ENCODE data around the gene COL1A1.

The COL1A1 gene

DNA sequence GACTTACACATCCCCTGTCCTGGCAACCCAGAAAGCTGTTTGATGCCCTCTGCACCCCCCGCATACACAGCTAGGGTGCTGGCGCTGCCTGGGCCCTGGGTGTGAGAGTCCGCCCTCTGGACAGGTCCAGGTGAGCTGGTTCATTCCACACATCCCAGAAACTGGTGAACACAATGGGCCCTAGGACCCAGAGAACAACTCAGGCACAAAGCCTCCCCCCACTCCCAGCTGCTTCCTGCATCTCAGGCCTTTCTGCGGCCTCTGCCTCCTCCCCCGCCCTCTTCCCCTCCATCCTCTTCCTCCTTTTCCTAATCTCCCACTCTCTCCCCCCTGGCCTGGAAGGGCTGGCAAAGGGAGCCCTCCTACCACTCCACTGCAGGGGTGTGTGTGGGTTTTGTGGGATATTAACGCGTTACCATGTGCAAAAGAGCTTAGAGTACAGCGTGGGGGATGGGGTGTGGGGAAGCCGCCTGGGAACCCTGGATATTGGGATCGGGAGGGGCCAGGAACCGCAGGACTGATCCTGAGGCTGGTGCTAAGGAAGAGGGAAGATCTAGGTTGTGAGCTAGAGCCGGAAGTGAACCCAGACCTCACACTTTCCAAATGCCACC lies 49.4 kb downstream of the COL1A1 start:
- DNase-seq, result peak; percentile 66

DNA sequence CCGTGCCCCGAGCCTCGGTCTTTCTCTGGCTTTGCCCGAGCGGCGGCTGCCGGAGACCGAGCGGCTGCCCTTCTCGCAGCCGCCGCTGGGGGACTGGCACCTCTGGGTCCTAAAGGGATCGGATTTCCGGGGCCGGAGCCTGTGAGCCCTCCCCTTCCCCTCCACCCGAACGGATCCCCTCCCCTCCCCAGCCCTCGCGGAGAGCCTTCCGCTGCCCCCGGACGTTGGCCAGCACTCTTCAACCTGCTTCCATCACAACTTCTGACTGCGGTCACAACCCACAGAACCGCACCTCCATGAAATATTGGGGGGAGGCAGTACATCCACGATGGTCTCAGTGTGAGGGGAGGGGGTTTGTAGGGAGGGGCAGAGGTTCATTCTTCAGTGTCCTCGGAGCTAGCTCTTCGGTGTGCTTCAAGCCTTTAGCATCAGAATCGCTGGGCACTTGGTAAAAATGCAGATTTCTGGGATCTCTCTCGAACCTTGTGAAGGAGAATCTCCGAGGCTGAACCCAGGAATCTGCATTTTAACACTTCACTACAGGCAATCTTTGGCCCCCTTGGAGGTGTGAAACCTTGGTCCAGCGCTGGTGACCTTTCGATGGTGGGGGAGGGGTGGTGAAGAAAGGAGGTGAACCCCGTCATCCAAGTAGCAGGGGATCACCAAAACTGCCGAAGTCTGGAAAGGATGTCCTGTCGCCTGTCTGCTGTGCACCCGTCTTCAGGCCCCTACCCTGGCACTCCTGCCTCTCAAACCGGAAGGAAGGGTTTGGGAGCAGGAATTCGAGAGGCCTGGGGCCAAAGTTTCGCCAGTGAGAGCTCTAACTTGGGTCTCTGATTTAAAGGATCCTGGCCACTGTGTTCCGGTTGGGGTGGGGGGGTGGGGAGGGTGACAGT lies 50.1 kb downstream of the COL1A1 start:
- DNase-seq, result peak; percentile 35

DNA sequence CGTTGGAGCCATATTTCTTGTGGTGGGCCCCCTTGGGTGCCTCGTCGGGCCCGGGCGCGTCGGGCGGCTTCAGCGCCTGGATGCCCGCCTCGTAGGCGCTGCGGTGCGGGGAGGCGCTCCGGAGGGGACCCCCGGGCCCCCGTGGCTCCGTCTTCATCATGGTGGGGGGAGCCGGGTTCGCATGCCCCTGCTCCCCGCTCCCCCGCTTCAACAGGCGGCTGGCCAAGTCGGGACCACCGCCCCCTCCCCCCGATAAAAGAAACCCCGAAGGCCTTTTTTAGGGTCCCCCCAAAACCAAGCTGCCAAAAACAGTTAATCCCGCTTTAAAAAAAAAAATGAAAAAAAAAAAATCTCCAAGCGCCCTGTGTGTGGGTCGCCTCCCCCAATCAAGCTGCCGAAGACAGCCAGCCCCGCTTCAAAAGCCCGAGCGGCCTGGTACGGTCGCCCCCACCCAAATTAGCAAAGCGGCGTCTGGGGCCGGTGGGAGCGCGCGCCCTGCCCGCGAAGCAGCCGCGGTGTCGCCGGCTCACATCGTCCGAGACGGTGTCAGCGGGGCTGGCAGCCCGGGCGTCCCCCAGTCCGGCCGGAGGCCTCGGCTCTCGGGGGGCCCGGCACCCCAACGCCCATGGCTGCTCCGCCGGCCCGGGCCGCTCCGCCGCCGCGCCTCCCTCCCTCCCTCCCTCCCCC lies 50.9 kb downstream of the COL1A1 start, which contains the start of gene PPP1R9B:
TSS of gene PPP1R9B (minus strand) at position 324 of the 687 bp plus-strand sequence. CDS start at position 160, 164 bp downstream.
- DNase-seq, result no peak

DNA sequence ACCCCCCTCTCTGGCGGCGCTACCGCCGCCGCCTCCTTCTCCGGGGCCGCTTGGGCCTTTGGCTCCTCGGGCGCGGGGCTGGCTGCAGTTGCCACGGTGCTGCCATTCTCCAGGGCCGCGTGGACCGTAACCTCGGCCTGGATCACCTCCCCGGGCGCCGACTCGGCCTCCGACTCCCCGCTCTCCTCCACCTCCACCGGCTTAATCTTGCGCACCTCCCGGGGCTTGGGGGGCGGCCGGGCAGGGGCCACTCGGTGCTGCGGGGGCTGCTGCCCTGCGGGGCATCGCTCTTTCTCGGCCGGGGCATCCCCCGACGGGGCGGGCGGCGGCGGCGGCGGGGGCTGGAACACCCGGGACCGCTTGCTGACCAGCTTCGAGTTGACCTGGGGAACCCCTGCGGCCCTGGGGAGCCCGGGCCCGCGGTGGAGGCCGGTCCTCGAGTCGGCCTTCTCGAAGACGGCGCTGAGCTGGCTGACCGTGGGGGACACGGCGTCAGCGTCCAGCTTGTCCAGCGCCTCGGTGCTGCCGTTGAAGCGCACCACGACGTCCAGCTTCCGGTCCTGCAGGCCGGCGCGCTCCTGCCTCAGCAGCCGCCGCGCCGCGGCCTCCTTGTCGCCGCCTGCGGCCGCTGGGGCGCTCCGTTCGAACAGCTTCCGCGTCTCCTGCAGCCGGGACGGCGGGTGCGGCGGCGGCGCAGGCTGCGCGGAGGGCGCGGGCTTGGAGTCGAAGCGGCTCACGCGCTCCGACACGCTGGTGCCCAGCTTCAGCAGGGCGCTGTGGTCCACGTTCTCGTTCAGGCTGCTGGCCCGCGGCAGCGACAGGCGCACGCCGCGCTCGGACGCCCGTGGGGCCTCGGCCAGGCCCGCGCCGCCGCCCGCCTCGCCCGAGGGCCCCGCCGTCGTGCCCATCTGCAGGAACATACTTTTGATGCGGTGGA lies 51.7 kb downstream of the COL1A1 start:
- DNase-seq, result no peak

DNA sequence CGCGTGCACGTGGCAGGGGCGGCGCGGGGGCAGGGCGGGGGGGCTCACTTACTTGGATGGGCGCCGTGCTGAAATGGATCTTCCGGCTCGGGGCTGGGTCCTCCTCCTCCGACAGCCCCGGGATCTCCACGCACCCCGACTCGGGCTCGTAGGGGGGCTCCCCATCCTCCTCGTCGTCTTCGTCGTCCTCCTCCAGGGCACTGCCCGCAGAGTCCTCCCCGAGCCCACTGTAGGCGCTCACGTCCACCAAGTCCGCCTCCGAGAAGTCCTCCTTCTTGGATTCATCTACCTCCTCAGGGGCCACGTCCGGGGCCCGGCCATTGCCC lies 52.4 kb downstream of the COL1A1 start:
- DNase-seq, result no peak

DNA sequence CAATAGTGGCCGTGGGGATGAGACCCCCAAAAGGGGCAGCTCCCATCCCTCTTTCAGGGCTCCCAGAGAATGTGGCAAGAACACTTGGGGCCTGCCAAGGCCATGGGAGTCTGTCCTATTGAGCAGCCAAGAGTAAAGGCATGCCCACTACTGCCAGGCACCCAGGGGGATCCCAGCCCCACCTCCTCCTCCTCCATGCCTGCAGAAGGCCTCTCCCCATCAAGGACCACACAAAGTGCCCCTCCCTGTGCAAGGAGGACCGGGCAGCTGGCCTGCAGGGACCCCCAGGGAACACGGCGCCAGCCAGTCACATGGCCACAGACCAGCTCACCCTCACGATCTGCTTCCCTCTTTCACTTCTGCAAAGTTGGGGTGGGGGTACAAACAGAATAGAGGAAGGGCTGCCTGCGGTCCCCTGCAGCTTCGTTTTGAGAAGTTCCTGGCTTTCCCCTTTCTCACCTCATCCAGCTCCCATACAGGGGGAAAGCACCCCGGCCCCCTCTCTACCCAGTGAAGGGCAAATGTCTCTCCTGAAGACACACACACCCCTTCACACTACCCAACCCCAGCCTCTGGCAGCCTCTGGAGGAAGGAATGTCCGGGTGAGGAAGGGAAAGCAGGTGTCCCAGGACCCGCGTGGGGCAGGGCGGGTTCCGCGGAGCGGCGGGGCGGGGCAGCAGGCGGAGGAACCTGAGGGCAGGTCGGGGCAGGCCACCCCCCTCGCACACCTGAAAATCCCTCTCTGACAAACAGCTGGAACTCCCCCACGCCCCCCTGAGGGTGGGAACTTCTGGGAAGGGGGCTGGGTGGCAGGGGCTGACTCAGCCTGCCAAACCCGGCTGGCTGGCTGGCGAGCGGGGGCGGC lies 53.0 kb downstream of the COL1A1 start:
- DNase-seq, result no peak

DNA sequence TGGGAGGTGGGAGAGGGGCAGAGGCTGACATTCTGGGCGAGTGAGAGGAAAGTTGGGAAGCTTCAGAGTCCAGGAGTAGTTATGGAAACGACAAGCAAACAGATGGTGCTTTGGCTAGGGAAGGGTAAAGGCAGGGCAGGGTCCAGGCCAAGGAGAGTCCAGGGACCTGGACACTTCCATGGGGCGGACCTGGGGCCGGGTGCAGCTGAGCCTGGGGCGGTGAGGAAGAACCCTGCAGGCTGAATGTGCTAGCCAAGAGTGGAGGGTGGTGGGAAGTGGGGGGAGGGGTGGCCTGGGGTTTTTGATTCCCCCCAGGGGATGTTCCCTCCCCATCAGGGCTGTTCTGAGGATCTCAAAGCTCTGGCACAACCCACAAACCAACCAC lies 53.6 kb downstream of the COL1A1 start:
- no peak for DNase-seq

DNA sequence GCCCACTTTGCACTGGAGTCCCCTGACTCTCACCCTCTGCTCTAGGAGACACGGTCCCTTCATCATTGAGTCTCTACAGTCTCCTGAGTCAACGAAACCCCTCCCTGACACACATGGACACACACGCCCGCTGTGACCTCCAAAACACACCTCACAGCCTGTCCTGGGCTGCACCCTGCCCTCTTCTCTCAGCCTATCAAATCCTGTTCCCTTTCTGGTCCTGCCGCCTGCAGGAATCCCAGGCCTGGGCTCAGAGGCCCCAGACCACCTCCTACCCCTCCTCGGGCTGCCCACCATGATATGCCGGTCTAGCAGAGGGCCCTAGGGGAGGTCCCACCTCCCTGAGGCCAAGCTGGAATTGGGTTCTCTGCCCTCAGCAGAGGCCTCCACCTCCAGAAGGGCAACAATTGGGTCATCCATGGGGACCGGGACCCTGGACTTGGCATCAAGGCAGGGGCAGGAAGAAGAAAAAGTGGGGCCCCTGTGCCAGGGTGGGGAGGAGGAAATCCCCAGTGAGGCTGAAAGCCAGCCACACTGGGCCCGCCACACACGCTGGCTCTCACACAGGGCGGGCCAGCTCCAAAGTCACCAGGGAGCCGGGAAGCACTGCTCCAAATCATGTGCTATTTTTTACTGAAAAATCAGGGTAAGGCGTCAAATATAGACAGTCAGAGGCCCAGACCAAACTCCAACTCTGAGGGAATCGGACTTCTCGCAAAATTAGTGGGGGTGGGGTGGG lies 54.3 kb downstream of the COL1A1 start:
- no peak for DNase-seq

DNA sequence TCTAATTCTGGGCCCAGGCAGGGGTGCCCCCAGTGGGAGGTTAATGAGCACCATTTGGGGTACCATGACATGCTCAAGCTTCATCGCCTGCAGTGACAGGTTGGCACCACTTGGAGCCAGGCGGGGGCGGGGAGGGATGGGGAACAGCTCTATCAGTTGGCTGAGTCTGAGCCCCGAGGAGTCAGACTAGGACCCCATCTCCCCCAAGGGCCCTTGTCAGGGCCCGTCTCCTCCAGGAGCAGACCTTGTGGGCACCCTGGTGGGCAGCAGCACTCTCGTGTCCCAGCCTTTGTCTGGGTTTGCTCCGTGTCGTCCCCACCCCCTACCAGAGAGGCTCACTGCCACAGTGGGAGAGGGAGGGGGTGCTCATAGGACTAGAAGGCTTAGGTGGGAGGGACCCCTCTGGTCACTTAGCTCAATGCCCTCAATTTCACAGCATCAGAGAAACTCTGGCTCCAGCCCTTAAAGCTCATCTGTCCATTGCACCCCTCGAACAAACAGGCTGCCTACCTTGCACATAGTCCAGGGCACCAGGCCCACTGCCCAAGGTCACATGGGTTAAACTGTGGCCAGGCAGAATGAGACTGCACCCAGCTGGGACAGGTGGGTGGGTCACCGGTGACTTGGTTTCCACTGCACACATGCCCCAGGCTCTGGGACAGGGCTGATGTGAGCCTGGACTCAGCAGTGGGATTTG lies 55.1 kb downstream of the COL1A1 start:
- no peak for DNase-seq

DNA sequence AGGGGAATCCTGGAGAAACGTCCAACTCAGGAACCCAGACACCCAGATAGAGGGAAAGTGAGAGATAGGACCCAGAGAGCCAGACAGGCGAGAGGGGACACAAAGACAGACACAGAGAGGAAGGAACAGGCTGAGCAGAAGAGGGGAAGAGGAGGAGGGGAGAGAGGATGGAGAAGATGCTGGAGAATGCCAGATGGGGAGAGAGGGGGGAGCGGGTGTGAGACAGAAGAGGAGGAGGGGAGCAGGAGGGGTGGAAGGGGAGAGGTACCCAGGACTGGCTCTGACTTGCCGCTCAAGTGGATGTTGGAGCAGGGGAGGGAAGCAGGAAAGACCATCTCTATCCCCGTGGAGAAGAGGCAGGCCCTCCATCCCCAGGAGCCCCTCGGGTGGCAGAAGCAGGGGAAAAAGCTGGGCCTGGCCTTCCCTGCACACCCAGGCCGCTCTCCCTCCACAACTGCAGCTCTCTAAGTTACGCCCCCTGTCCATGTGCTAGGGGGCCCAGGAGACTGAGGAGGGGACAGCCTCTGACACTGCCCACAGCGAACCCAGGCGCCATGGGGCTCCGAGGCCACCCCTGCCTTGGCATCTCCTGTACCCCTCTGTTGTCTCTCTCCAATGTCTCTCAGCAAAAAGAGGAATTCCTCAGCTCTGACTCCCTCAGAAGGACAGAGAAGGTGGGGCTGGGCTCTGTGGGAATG lies 55.8 kb downstream of the COL1A1 start:
- DNase-seq, result no peak

DNA sequence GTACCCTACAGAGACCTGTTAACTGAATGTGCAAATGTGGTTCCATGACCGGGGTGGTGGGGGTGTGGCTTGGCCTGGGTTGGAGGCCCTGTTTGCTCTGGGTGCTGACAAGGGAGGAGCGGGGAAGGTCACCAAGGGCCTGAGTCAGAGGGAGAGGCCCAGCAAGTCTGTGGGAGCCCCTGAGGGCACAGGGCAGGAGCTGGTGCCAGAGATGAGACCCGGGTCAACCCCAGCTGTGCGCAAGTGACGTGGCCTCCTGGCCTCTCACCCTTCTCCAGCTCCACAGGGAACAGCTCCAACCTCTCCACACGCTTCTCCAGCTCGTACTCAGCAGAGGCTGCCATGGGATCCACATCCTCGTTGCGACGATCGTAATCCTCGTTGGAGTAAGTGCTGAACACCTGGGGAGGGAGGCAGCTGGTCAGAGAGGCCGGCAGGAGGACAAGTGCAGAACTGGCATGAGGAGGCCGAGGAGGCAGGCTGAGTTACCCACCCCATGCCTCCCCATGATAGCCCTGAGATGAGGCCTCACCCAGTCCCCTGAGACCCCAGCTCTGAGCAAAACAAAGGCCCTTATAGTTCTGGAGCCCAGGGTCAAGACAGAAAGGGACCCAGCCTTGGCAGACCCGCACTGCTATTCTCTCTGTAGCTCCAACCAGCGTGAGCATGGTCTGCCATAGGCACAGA lies 56.4 kb downstream of the COL1A1 start:
- no peak for DNase-seq

DNA sequence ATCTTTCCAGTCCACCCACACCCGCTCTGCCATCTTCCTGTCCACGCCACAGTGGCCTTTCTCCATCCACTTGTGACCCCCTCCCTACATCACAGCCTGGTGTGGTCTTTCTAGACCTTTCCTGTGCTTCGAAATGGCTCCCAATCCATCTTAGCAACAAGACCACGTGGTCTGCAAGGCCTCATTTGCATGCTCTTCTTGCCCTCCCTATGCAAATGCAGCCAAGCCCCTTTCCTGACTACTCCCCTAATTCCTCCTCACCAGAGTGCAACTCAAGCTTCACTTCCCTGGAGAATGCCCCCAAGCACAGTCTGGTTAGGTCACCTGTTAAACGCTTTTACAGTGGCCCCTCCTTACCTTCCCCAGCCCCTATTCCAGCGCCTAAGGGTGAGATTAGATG lies 57.1 kb downstream of the COL1A1 start:
- DNase-seq, result no peak

DNA sequence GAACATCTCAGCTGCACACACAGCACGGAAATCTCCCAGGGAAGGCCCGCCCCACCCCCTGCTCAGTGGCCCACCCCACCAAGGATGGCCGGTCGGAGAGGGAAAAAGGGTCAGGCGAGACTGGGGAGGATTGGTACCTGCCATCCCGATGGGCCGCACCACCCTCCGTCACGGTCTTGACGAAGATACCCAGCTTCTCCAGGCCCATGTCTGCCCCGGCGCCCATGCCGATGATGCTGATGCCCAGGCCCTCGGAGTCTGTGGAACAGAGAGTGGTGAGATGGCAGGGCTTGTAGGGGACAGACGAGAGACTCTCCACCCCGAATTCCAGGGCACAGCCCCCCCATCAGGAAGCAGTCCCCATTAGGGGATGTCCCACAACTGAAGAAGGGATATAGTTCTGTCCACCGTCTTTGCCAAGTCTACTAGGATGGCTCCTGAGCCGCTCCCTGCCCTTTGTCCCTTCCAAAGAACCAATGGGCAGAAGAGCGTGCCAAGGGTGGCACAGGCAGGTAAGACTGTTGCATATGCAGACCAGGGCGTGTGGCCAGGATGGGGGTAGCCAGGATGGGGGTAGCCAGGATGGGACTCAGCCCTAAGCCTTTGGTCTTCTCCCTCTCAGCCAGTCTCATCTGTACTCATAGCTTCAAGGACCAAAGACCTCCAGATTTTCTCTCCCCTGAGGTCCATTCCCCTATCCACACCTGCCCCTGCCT lies 57.8 kb downstream of the COL1A1 start:
- no peak for DNase-seq

DNA sequence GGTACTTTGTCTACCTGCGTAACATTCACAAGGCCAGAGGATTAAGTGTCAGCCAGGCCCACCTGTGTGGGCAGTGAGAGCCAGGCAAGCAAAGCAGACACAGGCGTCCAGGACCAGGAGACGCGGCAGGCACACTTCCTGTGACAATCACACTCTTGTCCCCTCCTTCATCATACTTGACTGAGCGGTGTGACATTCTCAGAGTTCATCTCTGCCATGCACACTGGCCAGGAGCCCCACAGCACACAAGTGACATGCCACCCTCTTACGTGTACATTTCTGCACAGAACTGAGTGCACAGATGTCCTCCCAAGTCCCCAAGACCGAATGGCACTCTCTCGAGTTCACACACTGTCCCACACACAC lies 59.7 kb downstream of the COL1A1 start:
- DNase-seq, result no peak

DNA sequence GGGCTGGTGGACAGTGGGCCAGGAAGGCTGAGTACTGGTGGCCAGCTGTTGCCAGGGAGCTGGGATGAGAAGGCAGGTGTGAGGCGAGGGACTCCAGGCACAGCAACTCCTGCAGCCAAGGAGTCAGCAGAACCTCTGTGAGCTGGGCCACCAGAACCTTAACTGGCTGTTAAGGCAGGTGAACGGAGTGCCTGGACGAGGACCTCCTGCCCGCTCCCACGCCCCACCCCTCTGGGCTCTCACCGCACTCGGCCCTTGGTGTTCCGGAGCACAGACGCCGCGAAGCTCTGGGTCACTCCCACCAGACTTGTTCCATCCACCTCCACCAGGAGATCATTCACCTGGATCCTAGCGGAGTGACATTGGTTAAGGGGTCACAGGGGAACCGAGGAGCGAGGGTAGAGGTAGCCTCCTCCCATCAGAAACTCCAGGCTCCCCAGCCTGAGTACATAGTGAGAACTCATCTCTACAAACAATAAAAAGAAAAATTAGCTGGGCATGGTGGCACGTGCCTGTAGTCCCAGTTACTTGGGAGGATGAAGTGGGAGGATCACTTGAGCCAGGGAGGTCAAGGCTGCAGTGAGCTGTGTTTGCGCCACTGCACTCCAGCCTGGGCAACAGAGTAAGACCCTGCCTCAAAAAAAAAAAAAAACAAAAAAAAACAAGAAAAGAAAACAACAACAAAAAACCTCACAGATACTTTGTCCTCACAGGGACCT lies 60.2 kb downstream of the COL1A1 start:
- DNase-seq, result no peak

DNA sequence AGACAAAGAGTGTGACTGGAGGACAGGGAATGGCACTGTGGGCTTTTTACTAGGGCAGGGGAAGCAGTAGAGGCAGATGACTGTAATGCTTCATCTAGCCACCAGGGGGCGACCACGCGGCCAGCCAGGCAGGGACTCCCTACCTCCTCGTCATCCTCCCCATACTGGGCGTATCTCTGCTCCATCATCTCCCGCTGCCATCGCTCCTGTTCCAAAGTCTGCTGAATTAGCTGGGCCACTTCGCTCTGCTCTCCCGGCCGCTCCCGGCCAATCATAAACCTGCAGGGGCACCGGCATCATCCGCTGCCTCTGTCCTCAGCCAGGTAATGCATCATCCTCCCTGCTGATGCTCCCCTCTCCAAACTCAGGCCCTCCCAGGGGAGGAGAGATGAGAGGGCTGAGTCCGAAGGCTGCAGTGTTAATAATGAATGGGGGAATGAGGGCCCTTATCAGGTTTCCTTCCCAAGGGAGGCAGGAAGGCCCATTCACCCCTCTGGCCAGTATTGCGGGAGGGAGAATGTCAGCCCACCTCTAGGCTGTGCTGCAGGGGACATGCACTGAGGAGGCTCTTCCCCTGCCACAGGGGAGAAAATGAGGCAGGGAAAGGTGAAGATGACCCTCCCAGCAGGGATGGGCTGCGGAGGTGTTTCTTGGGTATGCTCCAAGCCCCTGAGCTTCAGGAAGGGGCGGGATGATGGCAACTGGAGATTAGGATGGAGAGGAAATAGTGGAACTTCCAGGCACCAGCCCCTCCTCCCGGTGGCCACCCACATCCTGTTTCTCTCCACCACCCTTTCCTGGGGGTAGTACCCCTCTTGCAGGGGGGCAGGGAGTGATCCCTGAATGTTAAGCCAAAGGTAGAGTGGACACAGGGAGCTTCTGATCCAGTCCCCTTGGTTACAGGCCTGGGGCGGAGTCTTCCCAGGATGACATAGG lies 61.2 kb downstream of the COL1A1 start:
- DNase-seq, result no peak
